Central memory CD4-positive, alpha-beta T cell (primary cell): ENCODE measurements around the gene PCYT1B.
"Not testable (repeated sequence)": the region's sequence is repeated elsewhere in the genome, so short reads cannot be mapped to it uniquely, and the experiment has no call there.

Experiments
- DNase-seq: peaks from one replicate; pipeline ENCODE4 v3.0.0; 2022

PCYT1B gene

DNA sequence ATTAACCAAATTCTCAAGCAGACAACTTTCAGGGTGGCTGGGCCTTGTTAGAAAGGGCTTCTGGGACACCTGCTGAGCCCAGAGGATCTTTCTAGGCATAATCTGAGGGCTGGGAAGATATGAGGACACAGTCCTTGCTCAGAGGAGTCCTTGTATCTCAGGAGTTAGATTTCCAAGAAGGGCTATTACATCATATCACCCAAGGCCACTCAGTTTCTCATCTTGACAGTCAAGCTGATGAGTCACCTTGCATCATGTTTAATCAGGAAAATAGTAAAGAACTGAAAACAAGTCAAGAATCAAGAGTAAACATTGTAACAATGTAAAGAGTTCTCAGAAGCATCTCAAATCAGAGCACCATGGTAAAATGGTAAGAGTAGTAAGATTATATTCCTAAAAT, 4.0 kb downstream of the PCYT1B start:
- no peak for DNase-seq

DNA sequence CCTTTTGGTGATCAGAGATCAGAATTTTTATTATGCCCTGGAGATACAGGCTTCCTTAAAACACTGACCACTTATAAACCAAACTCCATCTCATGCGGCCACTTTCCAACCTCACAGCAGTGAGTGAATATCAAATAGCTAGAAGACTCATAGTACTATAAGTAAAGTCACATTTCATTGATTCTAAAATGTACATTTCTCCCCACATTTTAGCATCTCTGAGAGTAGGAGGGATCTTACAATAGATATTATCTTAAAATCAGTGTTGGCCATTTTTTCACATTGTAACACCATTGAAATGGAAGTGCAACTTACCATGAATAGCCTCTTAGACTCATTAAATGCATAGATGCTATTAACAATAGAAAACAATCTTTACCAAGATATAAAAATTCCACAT, 17.4 kb downstream of the PCYT1B start:
- DNase-seq = no peak

DNA sequence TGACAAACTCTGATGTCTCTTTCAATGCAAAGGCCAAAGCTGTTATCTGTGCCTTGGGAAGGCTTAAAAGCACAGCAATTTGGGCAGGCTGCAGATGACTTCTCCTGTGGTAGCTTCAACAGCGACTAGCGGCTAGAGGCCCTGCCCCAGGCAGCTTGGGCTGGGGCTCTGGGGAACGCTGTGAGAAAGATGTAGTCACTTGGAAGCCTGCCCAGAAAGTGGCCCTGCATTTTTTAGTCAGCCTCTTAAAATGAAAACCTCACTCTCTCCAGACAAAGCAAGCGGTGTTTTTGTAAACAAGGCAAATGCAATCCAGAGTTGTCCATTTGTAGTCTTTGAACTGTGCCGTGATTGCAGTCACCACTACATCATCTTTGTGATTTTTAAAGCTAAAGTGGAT, 27.5 kb downstream of the PCYT1B start:
- DNase-seq = no peak

DNA sequence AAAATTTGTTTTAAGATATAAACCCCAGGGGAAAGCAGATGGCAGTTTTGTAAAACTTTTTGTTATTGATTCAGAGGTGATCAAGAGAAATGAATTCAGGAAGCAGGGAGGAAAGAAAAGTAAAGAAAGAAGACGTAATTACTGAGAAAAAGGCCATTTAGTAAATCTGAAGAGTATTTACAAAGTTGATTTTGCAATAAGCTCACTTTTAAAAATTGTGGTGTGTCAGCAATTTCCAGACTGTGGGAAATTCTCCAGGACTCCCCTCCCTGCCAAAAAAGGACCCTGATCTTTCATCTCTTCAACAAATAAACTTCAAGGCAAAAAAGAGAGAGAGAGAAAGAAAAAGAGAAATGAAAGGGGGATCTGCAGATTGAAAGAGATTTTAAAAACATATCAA, 36.6 kb downstream of the PCYT1B start:
- DNase-seq = no peak

DNA sequence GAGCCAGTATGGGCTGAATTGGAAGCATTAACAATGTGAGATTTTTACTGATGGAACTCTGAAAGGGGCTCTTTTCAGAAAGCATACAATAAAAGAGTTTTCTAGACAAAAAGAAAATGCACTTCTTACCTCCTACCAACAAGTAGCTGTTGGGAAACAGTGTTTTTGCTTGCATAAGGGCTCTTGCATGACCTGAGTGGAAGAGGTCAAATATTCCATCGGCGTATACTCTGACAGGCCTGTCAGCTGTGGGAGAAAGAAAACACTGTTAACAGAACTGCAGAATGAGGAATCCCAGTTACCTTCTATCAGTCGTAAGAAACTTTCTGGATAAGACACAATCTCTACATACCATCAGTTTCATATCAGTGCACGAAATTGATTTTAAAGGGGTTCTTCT, 39.5 kb downstream of the PCYT1B start:
- no peak for DNase-seq

DNA sequence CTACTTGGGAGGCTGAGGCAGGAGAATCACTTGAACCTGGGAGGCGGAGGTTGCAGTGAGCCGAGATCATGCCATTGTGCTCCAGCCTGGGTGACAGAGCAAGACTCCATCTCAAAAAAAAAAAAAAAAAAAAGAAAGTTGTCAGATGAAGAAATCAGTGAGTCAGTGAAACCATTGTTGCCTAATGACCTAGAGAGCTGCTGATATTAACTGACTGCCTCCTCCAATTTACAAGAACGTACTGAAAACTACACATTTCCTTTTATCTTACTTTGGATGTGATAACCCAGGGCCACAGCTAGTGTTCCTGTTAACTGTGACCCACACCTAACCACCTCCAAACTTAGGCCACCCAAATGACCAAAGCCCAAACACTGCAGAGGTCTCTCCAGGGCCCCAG, 41.2 kb downstream of the PCYT1B start:
- DNase-seq = not testable (repeated sequence)

DNA sequence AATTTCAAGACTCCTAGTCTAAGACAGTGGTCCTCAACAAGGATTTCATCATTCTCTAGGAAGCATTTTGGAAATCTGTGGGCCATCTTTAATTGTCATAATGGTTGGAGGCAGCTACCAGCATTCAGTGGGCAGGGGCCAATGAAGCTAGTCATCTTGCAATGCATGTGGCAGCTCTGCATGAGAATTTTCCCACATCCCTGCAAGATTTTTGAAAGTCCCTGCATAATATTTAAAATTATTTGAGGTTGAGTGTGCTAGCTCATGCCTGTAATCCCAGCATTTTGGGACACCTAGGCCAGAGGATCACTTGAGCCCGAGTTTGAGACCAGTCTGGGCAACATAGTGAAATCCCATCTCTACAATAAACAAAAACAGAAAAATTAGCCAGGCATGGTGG, 44.0 kb downstream of the PCYT1B start:
- no peak for DNase-seq

DNA sequence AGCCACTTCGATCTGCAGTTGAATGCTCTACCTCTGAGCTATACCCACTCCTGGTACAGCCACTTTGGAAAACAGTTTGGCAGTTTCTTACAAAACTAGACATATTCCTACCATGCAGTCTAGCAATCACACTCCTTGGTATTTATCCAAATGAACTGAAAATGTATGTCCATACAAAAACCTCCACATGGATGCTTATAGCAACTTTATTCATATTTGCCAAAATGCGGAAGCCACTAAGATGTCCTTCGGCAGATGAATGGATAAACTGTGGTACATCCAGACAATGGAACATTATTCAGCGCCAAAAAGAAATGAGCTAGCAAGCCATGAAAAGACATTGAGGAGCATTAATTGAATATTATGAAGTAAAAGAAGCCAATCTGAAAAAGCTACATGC, 45.3 kb downstream of the PCYT1B start:
- no peak for DNase-seq

DNA sequence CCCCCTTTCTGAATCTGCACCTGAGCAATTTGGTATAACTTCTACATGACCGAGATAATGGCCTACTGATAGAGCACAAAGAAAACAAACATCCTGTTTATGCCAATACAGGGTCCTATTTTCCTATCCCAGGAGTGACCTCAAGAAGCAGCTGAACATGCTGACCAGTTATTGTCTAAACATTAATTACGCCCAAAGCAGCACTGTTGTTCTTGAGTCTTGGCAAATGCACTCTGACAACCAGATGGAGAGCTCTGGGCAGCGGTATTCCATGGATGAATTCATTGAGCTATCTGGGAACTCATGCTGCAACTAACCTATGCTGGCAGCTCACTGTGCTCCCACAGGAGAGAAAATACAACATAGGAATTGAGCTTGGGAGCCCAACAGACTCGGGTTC, 52.6 kb downstream of the PCYT1B start:
- DNase-seq = no peak

DNA sequence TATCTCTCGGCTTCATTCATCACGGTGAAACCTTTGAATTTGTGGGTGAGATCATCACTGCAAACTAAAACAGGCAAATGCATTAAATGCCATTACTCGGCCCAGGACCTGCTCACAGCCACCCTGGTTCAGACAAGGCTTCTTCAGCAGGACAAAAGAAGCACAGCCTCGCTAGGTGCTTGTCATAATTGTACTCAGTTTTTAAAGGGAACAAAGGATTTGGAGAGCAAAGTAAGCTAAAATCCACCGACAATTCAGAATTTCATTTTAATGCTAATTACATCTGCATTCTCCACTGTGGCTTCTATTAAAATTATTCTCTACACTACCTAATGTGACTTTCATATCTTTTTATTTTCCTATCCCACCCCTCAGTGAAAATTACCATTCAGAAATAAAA, 57.0 kb downstream of the PCYT1B start:
- DNase-seq = no peak

DNA sequence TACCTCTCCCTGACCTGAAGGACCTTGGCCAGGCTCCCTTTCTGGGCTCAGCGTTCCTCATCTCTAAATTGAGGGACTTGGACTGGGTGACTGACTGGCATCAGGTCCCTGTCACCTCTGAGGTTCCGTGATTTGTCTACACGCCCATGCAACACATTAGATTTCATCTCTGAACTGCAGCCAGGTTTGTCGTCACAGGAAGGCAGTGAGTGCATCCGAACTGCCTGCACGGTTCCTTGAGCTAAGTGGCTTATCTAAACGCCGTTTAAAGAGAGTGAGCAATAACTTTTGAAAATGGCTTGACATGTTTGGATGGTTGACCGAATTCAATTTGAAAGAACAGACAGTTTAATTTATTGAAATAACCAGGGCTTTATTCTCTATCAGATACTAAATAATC, 70.1 kb downstream of the PCYT1B start:
- no peak for DNase-seq

DNA sequence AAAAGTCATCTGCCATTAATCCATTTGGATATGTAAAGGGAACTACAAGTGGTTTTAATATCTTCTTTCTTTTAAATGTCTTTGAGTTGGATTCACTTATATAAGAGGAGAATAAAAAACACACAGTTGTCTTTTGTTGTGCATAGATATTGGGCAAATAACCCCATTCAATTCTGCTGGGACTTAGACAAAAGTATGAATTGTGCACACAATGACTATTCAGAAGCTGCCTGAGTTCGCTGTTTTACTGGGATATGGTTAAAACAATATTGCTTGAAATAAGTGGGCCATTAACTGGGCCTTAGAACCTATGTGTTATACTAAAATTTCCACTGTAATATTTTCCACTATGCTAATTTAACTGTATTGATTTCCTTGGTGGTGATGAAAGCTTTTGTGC, 71.7 kb downstream of the PCYT1B start:
- DNase-seq = no peak

DNA sequence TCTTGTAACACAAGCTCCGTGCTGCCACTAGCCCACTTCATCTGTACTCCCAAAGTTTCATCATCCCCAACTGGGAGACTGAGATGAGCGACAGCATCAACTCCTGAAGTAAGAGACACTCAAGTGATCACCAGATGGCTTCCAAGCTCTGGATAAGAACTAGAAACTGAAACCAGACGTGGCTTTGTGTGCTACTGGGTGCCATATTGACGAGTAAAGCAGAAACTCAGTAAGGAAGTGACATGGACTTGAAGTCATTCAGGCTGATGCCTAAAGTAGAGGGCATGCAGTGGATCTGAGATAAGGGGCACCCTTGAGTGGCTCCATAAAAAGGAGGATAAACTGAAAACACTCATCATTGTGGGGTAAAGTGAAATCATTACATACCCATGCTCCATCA, 72.4 kb downstream of the PCYT1B start:
- no peak for DNase-seq

DNA sequence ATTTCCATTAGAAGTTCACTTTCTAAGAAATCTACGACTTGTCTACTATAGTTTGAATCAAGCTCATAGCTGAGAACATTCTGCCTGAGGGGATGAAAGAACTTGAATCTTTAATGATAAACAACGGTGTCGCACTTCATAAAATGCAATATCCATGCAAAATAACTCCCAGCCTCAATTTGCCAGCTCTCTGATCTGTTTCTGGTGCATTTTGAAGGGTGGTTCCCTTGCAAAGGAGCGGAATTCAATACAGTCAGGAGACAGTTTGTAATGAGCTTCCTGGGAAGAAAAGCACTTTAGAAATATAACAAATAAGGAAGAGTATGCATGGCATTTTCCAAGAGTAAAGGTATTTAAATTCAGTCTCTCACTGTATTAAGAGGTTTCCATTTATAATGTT, 80.0 kb downstream of the PCYT1B start:
- DNase-seq = no peak

DNA sequence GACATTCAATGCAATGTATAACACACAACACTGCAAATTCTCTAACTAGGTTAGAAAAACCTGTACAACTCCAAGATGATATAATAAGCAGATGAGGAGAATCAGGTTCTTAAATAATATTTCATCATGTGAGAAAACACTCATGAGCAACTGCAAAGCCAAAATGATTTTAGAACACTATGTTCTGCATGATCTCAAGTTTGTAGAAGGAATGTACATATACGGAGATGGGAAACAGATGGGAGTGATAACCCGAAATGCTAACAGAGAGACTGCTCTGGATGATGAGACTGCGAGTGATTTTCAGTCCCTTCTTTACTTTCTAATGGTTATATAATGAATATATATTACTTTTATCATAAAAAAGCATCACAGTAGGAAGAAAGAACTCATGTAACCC, 80.9 kb downstream of the PCYT1B start:
- DNase-seq = no peak

DNA sequence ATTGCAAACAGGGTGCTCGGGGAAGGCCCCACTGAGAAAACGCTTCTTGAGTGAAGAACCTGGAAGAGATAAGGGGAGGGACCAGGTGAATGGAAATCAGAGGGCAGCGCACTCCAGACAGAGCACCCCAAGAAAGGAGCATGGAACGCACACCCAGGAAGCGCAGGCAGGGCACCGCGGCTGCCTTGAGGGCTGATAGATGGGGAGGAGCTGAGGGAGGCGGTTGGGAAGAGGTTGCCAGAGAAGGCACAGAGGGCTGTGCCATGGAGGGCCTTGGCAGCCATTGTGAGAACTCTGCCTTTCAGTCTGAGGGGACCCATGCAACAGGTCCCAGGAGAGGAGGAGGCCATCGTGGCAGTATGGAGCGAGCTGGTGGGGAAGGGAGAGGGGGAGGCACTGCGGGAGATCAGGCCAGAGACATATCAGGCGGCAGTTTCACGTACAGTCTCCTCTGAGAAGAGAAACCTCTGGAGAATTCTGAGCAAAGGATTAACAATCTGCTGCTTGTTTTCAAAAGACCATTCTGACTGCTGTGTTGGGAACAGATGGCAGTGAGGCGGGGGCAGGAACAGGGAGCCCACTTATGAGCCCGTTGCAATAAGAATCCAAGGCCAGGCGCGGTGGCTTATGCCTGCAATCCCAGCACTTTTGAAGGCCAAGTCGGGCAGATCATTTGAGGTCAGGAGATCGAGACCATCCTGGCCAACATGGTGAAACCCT, 83.7 kb downstream of the PCYT1B start:
- DNase-seq = no peak

DNA sequence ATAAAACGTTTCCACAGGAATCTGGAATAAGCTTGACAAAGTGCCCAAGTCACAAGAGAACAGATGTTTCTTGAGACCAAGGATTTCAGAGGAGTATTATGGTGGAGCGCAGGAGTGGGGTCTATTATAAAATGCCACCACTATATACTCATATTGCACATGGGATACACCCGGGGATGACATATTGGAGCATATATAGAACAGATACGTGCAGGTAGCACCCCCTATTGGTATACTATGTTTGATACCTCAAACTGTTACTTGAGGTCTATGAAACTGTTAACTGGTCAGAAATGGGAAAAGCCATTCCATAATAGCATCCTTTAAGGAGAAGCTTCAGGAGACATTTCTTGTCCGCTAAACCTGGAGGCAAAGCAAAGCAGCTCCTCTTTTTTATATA, 86.0 kb downstream of the PCYT1B start:
- DNase-seq = no peak

DNA sequence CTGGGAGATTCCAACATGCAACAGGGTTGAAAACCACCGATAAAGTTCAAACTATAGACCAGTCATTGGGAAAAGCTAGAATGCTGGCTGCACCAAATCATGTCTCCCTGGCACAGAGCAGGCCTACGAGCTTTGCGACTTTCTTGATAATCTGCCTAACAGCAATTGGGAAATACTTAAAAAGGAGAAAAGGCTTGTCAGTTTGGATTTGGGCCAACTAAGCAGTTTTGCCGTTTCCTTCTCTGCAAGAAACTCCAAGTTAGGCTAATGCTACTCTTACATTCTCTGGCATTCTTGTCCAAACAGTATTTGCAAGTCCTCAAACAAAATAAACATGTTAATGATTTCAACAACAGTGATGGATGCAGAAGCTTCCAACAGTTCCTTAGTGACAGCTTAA, 94.1 kb downstream of the PCYT1B start:
- DNase-seq = no peak

DNA sequence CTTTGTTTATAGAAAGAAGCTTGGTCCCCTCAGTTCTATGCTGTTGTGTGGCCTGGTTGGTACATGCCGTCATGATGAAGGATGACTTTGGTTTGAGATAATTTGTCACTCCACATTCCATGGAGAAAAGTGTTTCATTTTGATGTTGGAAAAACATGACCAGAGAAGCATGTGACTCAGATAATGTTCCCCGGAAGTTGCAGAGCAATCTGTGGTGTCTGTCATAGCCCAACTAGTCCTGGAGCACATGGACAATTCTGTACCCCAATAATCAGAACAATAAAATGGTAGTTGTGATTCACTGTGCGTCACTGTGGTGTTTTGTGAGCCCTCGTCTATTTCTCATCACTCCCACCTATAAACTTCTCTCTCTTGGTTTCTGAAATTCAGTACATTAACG, 97.0 kb downstream of the PCYT1B start:
- DNase-seq = no peak

DNA sequence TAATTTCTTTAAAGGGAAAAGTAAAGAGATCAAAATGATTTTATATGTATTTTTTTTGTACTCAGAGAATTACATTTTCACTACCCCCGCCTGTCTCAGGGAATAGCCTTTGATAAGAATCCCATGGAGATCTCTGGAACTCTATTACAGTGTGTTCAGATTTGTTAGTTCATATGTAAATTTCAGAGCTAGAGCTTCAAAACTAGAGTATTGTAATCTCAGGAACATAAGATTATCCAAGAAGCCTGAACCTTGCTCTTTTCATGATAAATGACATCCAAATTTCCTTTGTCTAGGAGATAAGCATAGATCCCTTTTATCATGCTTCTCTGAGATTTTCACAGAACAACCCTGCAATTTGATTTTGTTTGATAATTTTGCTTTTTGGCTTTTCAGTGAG, 99.2 kb downstream of the PCYT1B start:
- DNase-seq = no peak

DNA sequence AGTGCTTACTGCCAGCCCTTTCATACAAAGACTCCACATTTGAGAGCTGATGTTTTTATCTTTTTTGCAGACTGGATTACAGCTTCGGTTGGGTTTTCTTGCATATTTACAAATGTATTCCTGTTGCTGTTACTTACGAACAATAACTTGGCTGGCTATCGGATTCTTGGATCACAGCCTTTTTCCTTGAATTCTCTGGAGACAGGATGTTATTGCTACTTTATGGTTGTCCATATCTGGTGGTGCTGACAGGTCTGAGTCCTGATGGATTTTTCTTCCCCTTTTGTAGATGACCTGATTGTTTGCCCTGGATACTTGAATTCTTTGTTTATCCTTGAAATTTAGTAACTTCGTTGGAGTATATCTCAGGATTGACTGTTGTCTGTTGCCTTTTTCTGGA, 104.4 kb downstream of the PCYT1B start:
- no peak for DNase-seq

DNA sequence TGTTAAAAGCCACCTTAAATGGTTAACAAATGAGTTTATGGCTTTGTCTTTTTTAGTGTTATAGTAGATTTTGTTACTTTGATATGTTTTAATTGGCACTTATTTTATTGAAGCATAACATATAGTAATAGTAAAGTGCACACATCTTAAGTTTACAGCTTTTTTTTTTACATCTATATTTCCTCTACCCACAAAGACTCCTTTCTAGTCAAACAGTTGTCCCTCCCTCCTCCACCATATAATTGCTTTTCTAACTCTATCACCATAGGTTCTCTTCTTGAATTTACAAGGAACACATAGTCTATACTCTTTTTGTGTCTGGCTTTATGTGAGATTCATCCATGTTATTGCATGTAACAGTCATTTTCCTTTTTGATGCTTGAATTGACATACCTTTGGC, 110.6 kb downstream of the PCYT1B start:
- no peak for DNase-seq

DNA sequence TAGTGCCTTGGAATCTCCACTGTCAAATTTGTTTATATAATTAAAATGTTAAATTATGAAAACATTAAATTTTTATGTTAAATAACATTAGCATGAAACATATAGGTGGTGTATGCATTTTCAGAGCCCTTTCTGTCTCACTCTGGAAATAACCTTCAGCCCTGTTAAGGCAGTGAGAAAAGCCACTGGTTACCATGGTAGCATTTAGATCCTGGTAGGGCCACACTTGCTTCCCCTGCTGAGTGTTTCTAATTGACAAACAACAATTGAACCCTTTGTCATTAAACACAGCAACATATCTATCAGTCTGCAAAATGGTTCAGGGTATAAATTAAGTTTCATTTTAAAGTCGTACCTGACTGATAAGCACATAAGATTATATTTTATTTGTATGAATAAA, 118.5 kb downstream of the PCYT1B start:
- no peak for DNase-seq

DNA sequence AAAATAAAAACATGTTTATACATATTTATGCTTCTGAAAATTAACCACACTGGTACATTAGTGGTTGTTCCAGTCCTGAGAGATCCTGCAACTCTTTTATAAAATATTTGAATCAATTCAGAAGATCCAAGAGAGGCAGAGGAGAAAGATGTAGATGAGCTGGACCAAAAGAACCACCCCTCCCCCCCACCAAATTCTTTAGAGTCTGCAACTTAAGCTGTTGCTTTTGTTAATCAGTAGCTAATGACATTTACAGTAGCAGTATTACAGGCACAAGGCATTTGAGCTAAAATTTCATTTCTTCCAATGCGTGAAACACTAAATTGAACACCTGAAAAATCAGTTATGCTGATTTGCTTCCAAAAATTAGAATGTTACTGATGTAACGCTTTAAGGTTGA, 120.5 kb downstream of the PCYT1B start:
- no peak for DNase-seq

DNA sequence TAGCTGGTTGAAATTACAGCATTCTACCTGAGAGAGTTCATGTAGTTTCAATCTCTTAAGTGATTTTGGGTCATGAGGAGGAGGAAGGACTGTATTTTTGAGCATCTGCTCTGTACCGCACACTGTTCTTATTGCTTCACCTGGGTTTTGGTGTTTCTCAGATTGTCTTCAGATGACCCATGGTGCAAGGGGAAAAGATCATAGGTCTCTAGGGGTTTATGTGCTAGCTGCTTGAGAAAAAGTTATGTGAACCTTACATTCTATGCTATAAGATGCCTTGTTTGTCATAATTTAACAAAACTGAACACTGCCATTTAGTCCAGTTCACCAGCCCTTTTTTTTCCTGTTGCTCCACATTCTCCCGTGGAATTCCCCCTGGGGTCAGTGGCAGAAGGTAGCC, 121.7 kb downstream of the PCYT1B start:
- DNase-seq = no peak

DNA sequence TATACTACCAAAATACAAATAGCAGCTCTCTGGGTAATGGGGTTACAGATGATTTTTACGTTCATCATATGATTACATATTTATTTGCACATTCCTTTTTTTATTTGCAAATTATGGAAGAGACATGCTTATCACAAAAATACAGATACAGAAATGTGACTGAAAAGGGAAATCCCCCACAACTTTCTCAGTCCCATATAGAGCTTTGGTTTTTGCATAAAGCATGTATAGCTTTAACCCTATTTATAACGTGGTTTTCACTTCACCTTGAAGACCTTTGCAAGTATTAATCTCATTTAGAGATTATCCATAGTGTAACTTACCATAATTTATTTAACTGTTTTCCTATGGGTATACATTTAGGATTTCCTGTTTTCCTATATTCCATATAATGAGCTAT, 126.7 kb downstream of the PCYT1B start:
- DNase-seq = no peak
